GM18868 (cell line): ENCODE data around the gene MIOS.

Experiments
- ATAC-seq: cut with Tn5 transposase; IDR thresholded peaks from one replicate; pipeline ENCODE4 v1.9.1; 2021; ENCODE audit warnings: mild to moderate bottlenecking, moderate library complexity; ENCODE audit not compliant: unreplicated experiment

The MIOS gene

GRCh38 chr7:7566651-7567611 is at the start of gene MIOS:
Gene MIOS (plus strand): TSS chr7:7566884. CDS start chr7:7572476, 5,592 bp downstream.
- ATAC-seq, result peak; percentile 70

GRCh38 chr7:7517754-7518153 is 48.9 kb upstream of the MIOS start:
- no peak for ATAC-seq

GRCh38 chr7:7519056-7519455 is 47.6 kb upstream of the MIOS start:
- ATAC-seq, result no peak

- ATAC-seq, result no peak
These were observed 47.2 kb upstream of the MIOS start for GRCh38 chr7:7519528-7519927.

GRCh38 chr7:7521259-7521658 is 45.4 kb upstream of the MIOS start:
- ATAC-seq, result peak; percentile 53

- no peak for ATAC-seq
These were observed 44.3 kb upstream of the MIOS start for GRCh38 chr7:7522421-7522820.

GRCh38 chr7:7524121-7524520 is 42.6 kb upstream of the MIOS start:
- no peak for ATAC-seq

GRCh38 chr7:7526006-7526405 is 40.7 kb upstream of the MIOS start:
- ATAC-seq, result no peak

GRCh38 chr7:7527047-7527446 is 39.6 kb upstream of the MIOS start:
- ATAC-seq, result no peak

- ATAC-seq, result no peak
These were observed 37.4 kb upstream of the MIOS start for GRCh38 chr7:7529328-7529727.

GRCh38 chr7:7533831-7534430 is 32.8 kb upstream of the MIOS start:
- no peak for ATAC-seq

GRCh38 chr7:7535691-7536090 is 31.0 kb upstream of the MIOS start, which contains the start of gene COL28A1:
Gene COL28A1 (minus strand): TSS chr7:7535873. CDS start chr7:7532875, 2,998 bp downstream.
- no peak for ATAC-seq

GRCh38 chr7:7536396-7537019 is 30.2 kb upstream of the MIOS start:
- ATAC-seq, result no peak

- ATAC-seq, result no peak
These were observed 29.0 kb upstream of the MIOS start for GRCh38 chr7:7537711-7538110.

GRCh38 chr7:7539152-7539551 is 27.5 kb upstream of the MIOS start:
- no peak for ATAC-seq

- no peak for ATAC-seq
These were observed 27.0 kb upstream of the MIOS start for GRCh38 chr7:7539711-7540110.

GRCh38 chr7:7542251-7542835 is 24.3 kb upstream of the MIOS start:
- ATAC-seq, result no peak

GRCh38 chr7:7548407-7548806 is 18.3 kb upstream of the MIOS start:
- no peak for ATAC-seq

- no peak for ATAC-seq
These were observed 16.0 kb upstream of the MIOS start for GRCh38 chr7:7550663-7551062.

- no peak for ATAC-seq
These were observed 14.5 kb upstream of the MIOS start for GRCh38 chr7:7552199-7552598.

GRCh38 chr7:7553386-7553785 is 13.3 kb upstream of the MIOS start:
- ATAC-seq, result no peak
